Neural cell (in vitro differentiated cells): Measurements from ENCODE around the gene SH3GLB2.

ENCODE experiments used
- EP300 ChIP-seq: fragments of 450-650 bp; conservative IDR thresholded peaks from 2 replicates; pipeline ENCODE4 v1.6.1; 2014; ENCODE audit warnings: antibody characterized with exemption, mild to moderate bottlenecking, moderate library complexity; ENCODE audit not compliant: poor library complexity, severe bottlenecking
- EZH2 ChIP-seq: fragments of 200-600, 300-800 bp; shearing (Covaris generic), sonication (generic); IDR thresholded peaks from 2 replicates; pipeline ENCODE4 v1.6.1; 2014; ENCODE audit warnings: antibody characterized with exemption, low read length, borderline replicate concordance, mild to moderate bottlenecking; ENCODE audit not compliant: insufficient read depth, poor library complexity, severe bottlenecking
- POLR2AphosphoS5 ChIP-seq: IDR thresholded peaks from 2 replicates; pipeline ENCODE4 v1.6.1; 2012
- RAD21 ChIP-seq: fragments of 450-650 bp; conservative IDR thresholded peaks from 2 replicates; pipeline ENCODE4 v1.6.1; 2014; ENCODE audit warnings: antibody characterized with exemption, mild to moderate bottlenecking, moderate library complexity
- REST ChIP-seq: IDR thresholded peaks from 2 replicates; pipeline ENCODE4 v1.6.1; 2012; ENCODE audit warnings: borderline replicate concordance
- TAF1 ChIP-seq: IDR thresholded peaks from 2 replicates; pipeline ENCODE4 v1.6.1; 2012; ENCODE audit warnings: low read depth
- TF ChIP-seq, protein P1 (sequence below): fragments of 450-650 bp; IDR thresholded peaks from 2 replicates; pipeline ENCODE4 v1.5.1; 2014; ENCODE audit warnings: antibody characterized with exemption, mild to moderate bottlenecking, moderate library complexity; ENCODE audit not compliant: poor library complexity, severe bottlenecking

DNA sequence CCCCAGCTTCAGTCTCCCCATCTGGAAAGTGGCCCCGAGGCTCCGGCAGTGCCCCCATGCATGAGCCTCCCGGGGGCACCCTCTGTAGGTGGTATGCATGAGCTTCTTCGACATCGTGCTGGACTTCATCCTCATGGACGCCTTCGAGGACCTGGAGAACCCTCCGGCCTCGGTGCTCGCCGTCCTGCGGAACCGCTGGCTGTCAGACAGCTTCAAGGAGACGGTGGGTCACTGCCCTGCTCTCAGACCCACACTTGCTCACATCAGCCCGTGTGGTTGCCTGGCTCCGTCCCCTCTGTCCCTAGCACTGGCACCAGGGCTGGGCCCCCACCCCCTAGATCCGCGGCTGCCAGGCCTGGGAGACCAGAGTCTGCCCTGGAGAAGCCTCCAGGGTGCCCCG is 40.0 kb upstream of the SH3GLB2 start:
- no peak for TF ChIP-seq POLR2AphosphoS5
- TF ChIP-seq, protein P1, sequence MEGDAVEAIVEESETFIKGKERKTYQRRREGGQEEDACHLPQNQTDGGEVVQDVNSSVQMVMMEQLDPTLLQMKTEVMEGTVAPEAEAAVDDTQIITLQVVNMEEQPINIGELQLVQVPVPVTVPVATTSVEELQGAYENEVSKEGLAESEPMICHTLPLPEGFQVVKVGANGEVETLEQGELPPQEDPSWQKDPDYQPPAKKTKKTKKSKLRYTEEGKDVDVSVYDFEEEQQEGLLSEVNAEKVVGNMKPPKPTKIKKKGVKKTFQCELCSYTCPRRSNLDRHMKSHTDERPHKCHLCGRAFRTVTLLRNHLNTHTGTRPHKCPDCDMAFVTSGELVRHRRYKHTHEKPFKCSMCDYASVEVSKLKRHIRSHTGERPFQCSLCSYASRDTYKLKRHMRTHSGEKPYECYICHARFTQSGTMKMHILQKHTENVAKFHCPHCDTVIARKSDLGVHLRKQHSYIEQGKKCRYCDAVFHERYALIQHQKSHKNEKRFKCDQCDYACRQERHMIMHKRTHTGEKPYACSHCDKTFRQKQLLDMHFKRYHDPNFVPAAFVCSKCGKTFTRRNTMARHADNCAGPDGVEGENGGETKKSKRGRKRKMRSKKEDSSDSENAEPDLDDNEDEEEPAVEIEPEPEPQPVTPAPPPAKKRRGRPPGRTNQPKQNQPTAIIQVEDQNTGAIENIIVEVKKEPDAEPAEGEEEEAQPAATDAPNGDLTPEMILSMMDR, result no peak
- no peak for TF ChIP-seq TAF1
- no peak for TF ChIP-seq REST
- TF ChIP-seq EZH2, result no peak
- no peak for TF ChIP-seq EP300
- no peak for TF ChIP-seq RAD21
